ENCODE measurements around the gene CAMSAP3. TPM values are rescaled to one million over a fixed set of nuclear protein-coding genes. Genes with fewer than 3 reads are reported as not detected.
A peak's percentile ranks its signal among the peaks of the same experiment; 100 is the strongest.

The CAMSAP3 gene
- total and polyA plus RNA-seq, 12 donors = 0.61 to 18.9 (median 6.0) TPM

GRCh38 chr19:7602240-7602934 lies 6.7 kb downstream of the CAMSAP3 start:
- 22 to 38% (median 29%) methylated on average over 15 of the region's 15 CpGs for WGBS, 4 donors
- no peaks in the 10 kb centered on the region for H3K9me3 ChIP-seq (replicated peaks in 1 of 3)
- TF ChIP-seq, protein P1, sequence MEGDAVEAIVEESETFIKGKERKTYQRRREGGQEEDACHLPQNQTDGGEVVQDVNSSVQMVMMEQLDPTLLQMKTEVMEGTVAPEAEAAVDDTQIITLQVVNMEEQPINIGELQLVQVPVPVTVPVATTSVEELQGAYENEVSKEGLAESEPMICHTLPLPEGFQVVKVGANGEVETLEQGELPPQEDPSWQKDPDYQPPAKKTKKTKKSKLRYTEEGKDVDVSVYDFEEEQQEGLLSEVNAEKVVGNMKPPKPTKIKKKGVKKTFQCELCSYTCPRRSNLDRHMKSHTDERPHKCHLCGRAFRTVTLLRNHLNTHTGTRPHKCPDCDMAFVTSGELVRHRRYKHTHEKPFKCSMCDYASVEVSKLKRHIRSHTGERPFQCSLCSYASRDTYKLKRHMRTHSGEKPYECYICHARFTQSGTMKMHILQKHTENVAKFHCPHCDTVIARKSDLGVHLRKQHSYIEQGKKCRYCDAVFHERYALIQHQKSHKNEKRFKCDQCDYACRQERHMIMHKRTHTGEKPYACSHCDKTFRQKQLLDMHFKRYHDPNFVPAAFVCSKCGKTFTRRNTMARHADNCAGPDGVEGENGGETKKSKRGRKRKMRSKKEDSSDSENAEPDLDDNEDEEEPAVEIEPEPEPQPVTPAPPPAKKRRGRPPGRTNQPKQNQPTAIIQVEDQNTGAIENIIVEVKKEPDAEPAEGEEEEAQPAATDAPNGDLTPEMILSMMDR (IDR thresholded peaks at IDR 0.05) = no peak
- no peak for TF ChIP-seq POLR2A (IDR thresholded peaks at IDR 0.05)
- intact Hi-C loops (cut with DNase I) = no loop called here
- peak in 2 of 7 donors; percentile 57 to 70 for DNase-seq
- no peaks in the 10 kb centered on the region for H3K36me3 ChIP-seq (replicated peaks in 1 of 2)
- no peaks in the 10 kb centered on the region for H3K27me3 ChIP-seq
- no peak overlapping the region for H3K4me3 ChIP-seq
- peaks cover 0 to 7% of the 10 kb centered on the region in 2 donors for H3K4me1 ChIP-seq (replicated peaks in 1 of 2)
- no peak overlapping the region for H3K27ac ChIP-seq

GRCh38 chr19:7602935-7603497 lies 7.4 kb downstream of the CAMSAP3 start:
- WGBS, 4 donors = 44 to 62% (median 54%) methylated on average over 10 to 11 of the region's 11 CpGs
- Histone ChIP-seq H3K36me3 (replicated peaks in 1 of 2) (no peaks in the 10 kb centered on the region), H3K27me3 (no peaks in the 10 kb centered on the region), H3K4me3 (no peak overlapping the region), H3K9me3 (replicated peaks in 1 of 3) (no peaks in the 10 kb centered on the region), H3K27ac (no peak overlapping the region), H3K4me1 (replicated peaks in 1 of 2) (peaks cover 0 to 7% of the 10 kb centered on the region in 2 donors)
- TF ChIP-seq POLR2A (IDR thresholded peaks at IDR 0.05) = no peak
- TF ChIP-seq, protein P1 (IDR thresholded peaks at IDR 0.05) = no peak
- peak in 1 of 7 donors; percentile 49 for DNase-seq
- intact Hi-C loops (cut with DNase I) = no loop called here

- peak in 1 of 7 donors; percentile 39 for DNase-seq
- Histone ChIP-seq H3K4me1 (replicated peaks in 1 of 2) (peaks cover 0 to 7% of the 10 kb centered on the region in 2 donors), H3K36me3 (replicated peaks in 1 of 2) (no peaks in the 10 kb centered on the region), H3K27me3 (no peaks in the 10 kb centered on the region), H3K4me3 (no peak overlapping the region), H3K27ac (no peak overlapping the region), H3K9me3 (replicated peaks in 1 of 3) (no peaks in the 10 kb centered on the region)
- WGBS, 4 donors = 70 to 77% (median 74%) methylated on average over 8 to 9 of the region's 9 CpGs
- intact Hi-C loops (cut with DNase I) = no loop called here
- TF ChIP-seq, protein P1 (IDR thresholded peaks at IDR 0.05) = no peak
- TF ChIP-seq POLR2A (IDR thresholded peaks at IDR 0.05) = no peak
Observed at GRCh38 chr19:7603919-7604318, 8.3 kb downstream of the CAMSAP3 start.

DNA sequence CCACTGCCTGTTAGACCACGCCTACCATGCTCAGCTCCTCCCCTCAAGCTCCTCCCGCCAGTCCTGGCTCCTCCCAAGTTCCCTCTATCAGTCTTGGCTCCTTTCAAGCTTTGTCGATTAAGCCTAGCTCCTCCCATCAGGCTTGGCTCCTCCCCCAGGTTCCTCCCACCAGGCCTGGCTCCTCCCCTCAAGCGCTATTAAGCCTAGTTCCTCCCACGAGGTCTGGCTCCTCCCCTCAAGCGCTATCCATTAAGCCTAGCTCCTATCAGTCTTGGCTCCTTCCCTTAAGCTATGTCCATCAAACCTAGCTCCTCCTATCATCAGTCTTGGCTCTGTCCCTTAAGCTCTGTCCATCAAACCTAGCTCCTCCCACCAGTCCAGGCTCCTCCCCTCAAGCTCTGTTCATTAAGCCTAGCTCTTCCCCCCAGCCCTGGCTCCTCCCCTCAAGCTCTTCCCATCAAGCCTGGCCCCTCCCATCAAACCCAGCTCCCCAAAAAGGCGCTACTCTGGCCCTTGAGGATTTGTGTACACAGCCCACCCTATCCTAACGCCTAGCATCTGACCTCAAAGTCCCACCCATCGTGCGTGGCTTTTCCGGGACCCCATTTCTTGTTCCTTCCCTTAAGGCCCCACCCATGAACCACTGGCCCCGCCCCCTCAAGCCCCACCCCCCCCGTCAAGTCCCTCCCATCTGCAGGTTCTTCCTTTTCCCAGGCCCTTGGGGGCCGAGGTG lies 10.0 kb downstream of the CAMSAP3 start:
- H3K4me3 ChIP-seq = no peak overlapping the region
- H3K4me1 ChIP-seq (replicated peaks in 1 of 2) = peaks cover 0 to 7% of the 10 kb centered on the region in 2 donors
- DNase-seq = no peak
- H3K9me3 ChIP-seq (replicated peaks in 1 of 3) = no peaks in the 10 kb centered on the region
- intact Hi-C loops (cut with DNase I) = no loop called here
- H3K27me3 ChIP-seq = no peaks in the 10 kb centered on the region
- TF ChIP-seq POLR2A (IDR thresholded peaks at IDR 0.05) = no peak
- TF ChIP-seq, protein P1 (IDR thresholded peaks at IDR 0.05) = no peak
- H3K27ac ChIP-seq = no peak overlapping the region
- WGBS, 4 donors = 70 to 78% (median 76%) methylated on average over 14 of the region's 14 CpGs
- H3K36me3 ChIP-seq (replicated peaks in 1 of 2) = no peaks in the 10 kb centered on the region

All from adrenal gland (tissue), 12 donors.